Measurements from ENCODE around the gene NUP188.
A peak's percentile ranks its signal among the peaks of the same experiment; 100 is the strongest.

NUP188 gene

GRCh38 chr9:129007766-129008468 lies 60.4 kb downstream of the NUP188 start:
- no peak for DNase-seq (ENCODE audit: low read depth)

GRCh38 chr9:129008469-129008965 lies 61.0 kb downstream of the NUP188 start:
- no peak for DNase-seq (ENCODE audit: low read depth)

- no peak for DNase-seq (ENCODE audit: low read depth)
These were observed 61.6 kb downstream of the NUP188 start for GRCh38 chr9:129008986-129009583.

- DNase-seq (ENCODE audit: low read depth), result no peak
These were observed 62.2 kb downstream of the NUP188 start for GRCh38 chr9:129009584-129010141.

- no peak for DNase-seq (ENCODE audit: low read depth)
These were observed 62.9 kb downstream of the NUP188 start for GRCh38 chr9:129010267-129010975.

- DNase-seq (ENCODE audit: low read depth), result no peak
These were observed 63.7 kb downstream of the NUP188 start for GRCh38 chr9:129011170-129011569.

GRCh38 chr9:129011761-129012181 lies 64.3 kb downstream of the NUP188 start:
- no peak for DNase-seq (ENCODE audit: low read depth)

- no peak for DNase-seq (ENCODE audit: low read depth)
These were observed 64.8 kb downstream of the NUP188 start for GRCh38 chr9:129012343-129012742.

- DNase-seq (ENCODE audit: low read depth), result no peak
These were observed 65.5 kb downstream of the NUP188 start for GRCh38 chr9:129012893-129013448.

- no peak for DNase-seq (ENCODE audit: low read depth)
These were observed 66.2 kb downstream of the NUP188 start for GRCh38 chr9:129013674-129014073.

GRCh38 chr9:129014124-129014523 lies 66.6 kb downstream of the NUP188 start:
- DNase-seq (ENCODE audit: low read depth), result no peak

- no peak for DNase-seq (ENCODE audit: low read depth)
These were observed 67.1 kb downstream of the NUP188 start for GRCh38 chr9:129014608-129015007.

- no peak for DNase-seq (ENCODE audit: low read depth)
These were observed 73.6 kb downstream of the NUP188 start for GRCh38 chr9:129021091-129021490.

GRCh38 chr9:129022037-129022436 lies 74.5 kb downstream of the NUP188 start:
- DNase-seq (ENCODE audit: low read depth), result no peak

- DNase-seq (ENCODE audit: low read depth), result peak; percentile 78
These were observed 75.8 kb downstream of the NUP188 start for GRCh38 chr9:129023036-129023907.

- DNase-seq (ENCODE audit: low read depth), result no peak
These were observed 76.4 kb downstream of the NUP188 start for GRCh38 chr9:129023908-129024233.

GRCh38 chr9:129026442-129027223 lies 79.1 kb downstream of the NUP188 start:
- peak; percentile 27 for DNase-seq (ENCODE audit: low read depth)

GRCh38 chr9:129027224-129027684 lies 79.8 kb downstream of the NUP188 start:
- no peak for DNase-seq (ENCODE audit: low read depth)

GRCh38 chr9:129027685-129028191 lies 80.2 kb downstream of the NUP188 start:
- no peak for DNase-seq (ENCODE audit: low read depth)

Data from amniotic epithelial cell (primary cell).